Tongue (tissue), 2 donors: ENCODE data around the gene GSTM2. TPM values are rescaled to one million over a fixed set of nuclear protein-coding genes. Genes with fewer than 3 reads are reported as not detected.

Experiments used
- DNase-seq: peaks from one replicate; pipeline ENCODE4 v3.0.0-alpha.2; 2015
- total RNA-seq: library from RNA; depleted of rRNA; stranded (reverse); fragments of >200 nt; gene quantifications from one replicate; pipeline ENCODE4 v1.2.3, GENCODE V29; 2014

Gene GSTM2
- total RNA-seq, 1 donor from 2014 or later: 62.2 TPM

DNA sequence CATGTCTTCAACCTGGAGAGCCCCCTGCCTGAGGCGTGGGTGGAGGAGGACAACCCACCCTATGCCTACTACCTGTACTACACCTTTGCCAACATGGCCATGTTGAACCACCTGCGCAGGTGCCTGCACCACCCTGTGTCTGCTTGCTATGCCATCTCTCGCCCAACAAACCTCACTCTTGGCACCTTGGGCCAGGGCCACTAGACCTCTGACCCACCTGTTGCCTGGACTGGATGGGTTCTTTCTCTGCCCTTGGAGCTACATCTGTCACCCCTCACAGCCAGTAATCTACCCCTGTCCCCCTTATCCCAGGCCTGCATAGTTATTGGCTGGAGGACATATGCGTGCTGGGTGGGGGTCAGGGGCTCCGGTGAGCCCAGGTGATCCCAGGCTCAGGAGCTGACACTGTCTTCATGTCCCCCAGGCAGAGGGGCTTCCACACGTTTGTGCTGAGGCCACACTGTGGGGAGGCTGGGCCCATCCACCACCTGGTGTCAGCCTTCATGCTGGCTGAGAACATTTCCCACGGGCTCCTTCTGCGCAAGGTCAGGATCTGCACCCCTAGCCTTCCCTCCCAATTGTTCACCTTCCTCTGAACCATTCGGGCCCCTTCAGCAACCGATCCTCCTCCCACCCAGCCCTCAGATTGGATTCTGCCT is 38.4 kb upstream of the GSTM2 start:
- DNase-seq: no peak

GRCh38 chr1:109630081-109630897 is 37.6 kb upstream of the GSTM2 start:
- DNase-seq: no peak

- DNase-seq: no peak
Observed at GRCh38 chr1:109630898-109631512, 36.9 kb upstream of the GSTM2 start.

DNA sequence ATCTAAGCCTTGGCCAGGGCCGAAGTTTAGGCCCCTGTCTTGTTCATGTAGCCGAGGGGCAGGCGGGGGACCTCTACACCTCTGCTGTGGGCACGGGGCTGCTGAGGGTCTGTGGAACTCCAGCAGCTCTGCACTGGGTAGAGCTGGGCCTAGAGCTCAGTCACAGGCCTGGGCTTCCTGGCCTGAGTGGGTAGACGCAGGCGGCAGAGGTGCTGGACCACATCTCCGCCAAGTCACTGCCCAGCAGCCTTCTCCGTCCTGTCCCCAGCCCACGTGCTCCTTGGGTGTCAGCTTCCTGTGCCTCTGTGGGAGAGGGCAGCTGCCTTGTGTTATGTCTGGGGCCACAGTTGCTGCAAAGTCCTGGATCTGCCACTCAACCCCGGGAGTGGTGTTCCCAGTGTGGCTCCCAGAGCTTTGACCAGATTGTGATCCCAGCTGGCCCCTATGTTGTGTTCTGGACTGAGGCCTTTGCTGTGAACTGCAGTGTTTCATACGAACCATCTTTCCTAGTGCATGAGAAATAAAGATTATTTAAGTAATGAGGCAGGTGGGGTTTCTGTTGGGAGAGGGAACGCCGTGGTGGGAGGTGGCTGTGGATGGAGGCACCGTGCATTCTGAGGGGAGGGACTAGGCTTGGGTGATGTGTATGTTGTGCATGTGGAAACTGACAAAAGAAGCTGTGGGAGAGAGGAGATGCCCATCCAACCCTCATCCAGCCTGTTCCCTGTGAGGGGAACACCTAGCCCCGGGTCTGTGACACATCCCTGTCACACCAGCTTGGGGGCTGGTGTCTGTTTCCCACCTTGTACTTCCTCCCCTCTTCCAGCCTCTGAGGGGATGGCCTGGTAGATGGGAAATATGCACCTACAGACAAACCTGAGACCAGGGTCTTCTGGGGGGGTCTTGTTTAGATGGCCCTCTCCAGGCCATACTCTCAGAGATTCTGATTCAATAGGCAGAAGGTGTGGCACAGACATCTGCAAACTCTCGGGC is 36.0 kb upstream of the GSTM2 start:
- DNase-seq: peak; percentile 65

GRCh38 chr1:109632671-109633346 is 35.0 kb upstream of the GSTM2 start:
- peak; percentile 95 for DNase-seq

GRCh38 chr1:109634292-109634691 is 33.6 kb upstream of the GSTM2 start:
- DNase-seq: no peak

- no peak for DNase-seq
Observed at GRCh38 chr1:109634771-109635750, 32.8 kb upstream of the GSTM2 start.

- DNase-seq: no peak
Observed at GRCh38 chr1:109635862-109636200, 32.0 kb upstream of the GSTM2 start.

DNA sequence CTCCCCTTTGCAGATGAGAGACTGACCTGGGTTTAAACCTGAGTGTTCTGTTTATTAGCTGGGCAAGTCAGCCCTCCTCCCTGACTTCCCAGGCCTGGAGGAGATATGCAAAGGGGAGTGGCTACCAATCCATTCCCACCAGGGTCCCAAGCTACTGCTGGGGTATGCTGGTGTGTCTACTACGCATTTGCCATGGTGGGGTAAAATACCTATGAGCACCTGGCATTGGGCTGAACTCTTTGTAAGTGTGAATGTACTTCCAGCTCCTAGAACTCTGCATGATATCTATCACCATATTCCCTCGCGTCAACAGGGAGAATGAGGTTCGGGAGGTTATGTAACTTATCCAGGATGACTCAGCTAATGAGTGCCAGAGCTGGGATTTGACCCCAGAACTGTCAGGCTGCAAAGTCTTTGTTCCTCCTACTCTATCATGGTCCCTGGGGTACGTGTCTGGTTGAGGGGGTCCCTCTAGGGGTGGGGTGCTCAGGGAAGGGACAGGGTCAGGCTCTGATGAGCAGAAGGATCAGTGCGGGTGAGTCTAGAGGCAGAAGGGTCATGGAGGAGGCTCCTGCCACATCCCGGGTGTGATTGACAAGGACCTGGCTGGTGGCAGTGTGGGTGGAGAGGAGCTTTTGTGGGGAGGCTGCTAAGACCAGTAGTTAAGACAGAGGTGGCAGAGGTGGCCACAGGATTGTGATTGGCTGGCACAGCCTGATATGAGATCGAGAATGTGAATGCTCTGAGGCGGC is 31.5 kb upstream of the GSTM2 start:
- no peak for DNase-seq

DNA sequence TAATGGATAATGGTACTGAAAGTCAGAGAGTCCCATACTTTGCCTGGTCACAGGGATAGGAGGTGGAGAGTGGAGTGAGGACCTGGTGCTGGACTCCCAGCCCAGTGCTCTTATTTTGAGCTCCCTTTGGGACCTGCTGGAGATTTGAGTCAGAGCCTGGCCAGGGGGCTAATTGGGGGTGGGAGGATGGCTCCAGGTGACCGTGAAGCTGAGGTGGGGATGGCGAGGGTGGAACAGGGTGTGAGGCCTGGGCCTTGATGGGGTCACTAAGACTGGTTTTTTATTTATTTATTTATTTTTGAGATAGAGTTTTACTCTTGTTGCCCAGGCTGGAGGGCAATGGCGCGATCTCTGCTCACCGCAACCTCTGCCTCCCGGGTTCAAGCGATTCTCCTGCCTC is 30.4 kb upstream of the GSTM2 start:
- no peak for DNase-seq

GRCh38 chr1:109639063-109639840 is 28.6 kb upstream of the GSTM2 start:
- DNase-seq: no peak

DNA sequence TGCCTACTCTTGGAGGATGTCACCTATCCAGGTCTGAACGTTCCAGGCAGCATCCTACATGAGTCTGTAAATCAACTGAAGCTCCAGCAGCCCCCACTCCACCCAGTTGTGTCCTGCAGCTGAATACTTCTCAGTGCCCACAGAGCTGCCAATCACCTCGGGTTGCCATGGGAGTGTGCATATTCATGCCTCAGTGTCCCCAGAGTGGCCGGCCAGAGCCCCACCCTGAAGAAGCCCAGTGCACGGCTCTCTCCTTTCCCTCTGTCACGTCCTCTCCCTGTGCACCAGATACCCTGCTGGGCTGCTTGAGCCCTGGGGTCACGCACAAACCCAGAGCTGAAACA is 28.0 kb upstream of the GSTM2 start:
- DNase-seq: no peak

- peak; percentile 82 for DNase-seq
Observed at GRCh38 chr1:109640285-109640865, 27.5 kb upstream of the GSTM2 start.

DNA sequence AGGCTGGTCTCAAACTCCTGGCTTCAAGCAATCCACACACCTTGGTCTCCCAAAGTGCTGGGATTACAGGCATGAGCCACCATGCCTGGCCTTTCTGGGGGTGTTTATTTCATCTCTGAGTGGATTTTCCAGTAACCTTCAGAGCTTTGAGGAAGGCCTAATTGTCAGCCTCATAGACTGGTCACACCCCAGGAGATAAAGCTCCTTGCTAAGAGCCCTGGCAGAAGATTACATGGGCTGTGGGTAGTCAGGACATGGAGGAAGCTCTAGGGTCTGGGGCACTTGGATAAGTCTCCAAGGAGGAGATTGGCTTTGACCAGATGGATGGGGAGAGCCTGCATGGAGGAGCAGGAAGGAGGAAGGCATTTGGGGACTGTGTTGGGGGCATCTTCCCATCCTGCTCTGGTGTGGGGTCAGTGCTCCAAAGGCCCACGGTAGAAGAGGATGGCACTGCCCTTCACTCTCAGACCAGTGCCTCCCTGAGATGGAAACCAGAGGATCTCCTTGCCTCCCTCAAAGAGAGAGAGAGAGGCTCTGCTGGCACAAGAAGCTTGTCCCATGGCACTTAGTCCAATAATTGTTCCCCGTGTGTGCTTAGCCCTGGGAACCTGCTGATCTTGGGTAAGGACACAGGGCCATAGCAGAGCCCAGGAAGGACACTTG is 26.6 kb upstream of the GSTM2 start:
- no peak for DNase-seq

DNA sequence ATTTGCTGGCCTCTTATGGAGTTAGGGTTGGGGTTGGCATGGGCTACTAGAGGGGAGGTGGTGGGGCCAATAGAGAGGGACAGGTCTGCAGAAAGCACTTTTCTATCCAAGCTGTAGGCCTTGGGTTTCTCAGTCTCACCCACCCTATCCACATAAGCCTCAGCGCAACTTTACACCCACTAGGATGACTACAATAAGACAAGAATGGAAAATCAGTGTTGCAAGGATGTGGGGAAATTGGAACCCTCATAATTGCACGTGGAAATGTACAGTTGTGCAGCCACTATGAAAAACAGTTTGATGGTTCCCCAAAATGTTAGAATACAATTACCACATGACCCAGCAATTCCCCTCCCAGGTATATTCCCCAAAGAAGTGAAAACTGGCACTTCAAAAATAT is 26.0 kb upstream of the GSTM2 start:
- DNase-seq: no peak

- peak; percentile 46 for DNase-seq
Observed at GRCh38 chr1:109642626-109643025, 25.2 kb upstream of the GSTM2 start.

GRCh38 chr1:109643385-109644230 is 24.2 kb upstream of the GSTM2 start:
- peak; percentile 82 for DNase-seq
